ENCODE measurements around the gene QPCTL.
A peak's percentile ranks its signal among the peaks of the same experiment; 100 is the strongest.

The QPCTL gene

DNA sequence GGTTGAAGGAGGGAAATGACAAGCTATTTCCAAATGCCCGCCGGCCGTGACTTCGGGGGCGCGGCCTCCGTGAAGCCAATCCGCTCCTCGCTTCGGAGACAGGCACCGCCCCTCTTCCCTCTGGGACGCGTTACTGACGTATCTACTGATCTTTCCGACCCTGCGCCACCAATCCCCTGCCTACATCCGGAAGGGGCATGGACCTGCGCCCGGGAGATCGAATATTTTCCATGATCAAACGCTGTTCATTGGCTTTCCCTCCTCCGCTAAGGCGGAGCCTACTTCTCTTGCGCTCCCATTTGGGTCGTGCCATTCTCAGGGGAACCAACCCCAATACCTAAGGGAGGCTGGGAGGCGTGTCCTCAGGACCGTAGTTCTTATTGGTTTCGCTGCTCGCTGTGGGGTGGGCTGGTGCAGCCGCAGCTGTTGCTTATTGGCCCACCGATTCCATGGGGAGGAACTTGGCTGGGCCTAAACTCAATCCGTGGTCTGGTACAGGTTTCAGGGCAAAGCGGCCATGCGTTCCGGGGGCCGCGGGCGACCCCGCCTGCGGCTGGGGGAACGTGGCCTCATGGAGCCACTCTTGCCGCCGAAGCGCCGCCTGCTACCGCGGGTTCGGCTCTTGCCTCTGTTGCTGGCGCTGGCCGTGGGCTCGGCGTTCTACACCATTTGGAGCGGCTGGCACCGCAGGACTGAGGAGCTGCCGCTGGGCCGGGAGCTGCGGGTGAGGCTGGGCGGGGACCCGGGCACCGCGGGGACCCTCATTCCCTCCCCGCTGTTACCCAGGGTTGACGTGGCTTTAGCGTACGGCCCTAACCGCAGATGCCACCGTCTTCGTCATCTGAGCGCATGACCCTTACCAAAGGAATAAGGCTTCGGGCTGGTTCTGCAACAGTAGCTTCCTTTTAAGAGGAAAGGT, at the start of gene QPCTL:
Gene QPCTL (plus strand): TSS at position 480 of the 919 bp plus-strand sequence. CDS start 38 bp downstream, at position 518.
- ChIA-PET CTCF (interaction anchor here (0.6 to 14.1 kb wide), 31 partner anchors 10 to 290 kb away, joined by 3 to 198 read pairs (median 5); partner anchors contain the start of genes DMWD, FBXO46, GIPR and OPA3), POLR2A (interaction anchor here (0.7 to 2.7 kb wide), 8 partner anchors 12 to 177 kb away, joined by 3 to 15 read pairs (median 4); partner anchors contain the start of genes FBXO46 and SIX5)
- no peak for TF ChIP-seq CTCF (IDR thresholded peaks at IDR 0.05; ENCODE audit: insufficient read depth, low read length, missing control alignments)
- peak within 1 kb of the TSS; percentile 95 for H3K4me3 ChIP-seq (ENCODE audit: low read depth, low read length)
- DNase-seq (ENCODE audit: low read depth, low spot score), result peak; percentile 99

DNA sequence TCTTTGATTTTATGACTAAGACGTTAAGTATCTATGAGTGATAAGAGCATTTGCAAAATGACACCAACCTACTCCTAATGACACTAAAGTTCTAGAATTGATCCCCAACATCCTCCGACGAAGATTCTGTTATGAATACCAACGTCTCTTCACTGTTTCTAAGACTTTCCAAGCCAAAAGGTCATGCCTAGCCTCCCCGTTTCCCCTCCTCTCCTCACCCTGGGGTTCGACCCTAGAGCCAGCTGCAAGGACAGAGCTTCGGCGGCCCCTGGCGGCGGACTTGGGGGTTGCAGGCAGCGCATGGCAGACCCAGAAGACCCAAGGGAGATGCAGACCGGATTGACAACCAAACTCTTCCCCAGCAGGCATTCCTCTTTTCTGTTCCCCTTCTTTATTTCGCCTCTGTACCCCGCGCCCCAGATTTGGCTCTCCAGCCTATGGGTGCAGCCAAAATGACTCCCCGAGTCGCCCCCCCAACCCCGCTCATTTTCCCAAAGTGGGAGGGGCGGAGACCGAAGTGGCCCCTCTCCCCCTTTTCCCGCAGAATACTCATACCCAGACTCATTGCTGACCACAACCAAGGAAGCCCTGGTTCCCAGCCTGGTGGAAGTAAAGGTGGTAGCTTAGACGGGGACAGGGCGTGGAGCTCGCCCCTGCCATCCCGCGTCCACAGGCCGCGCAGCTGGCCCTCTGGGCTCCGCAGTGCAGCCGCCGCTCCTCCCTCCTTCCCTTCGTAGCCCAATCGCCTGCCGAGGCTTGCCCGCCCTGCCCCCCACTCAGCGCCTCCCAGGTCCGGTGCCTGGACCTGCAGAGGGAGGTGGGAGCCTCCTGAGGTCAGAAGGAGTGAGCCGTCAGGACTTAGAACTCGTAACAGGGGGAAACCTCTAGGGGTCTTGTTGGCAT, 49.2 kb upstream of the QPCTL start:
- DNase-seq (ENCODE audit: low read depth, low spot score), result no peak
- ChIA-PET CTCF (interaction anchor here (0.6 to 6.7 kb wide), 38 partner anchors 12 to 228 kb away, joined by 3 to 86 read pairs (median 7); partner anchors contain the start of genes OPA3, PPM1N, QPCTL and SNRPD2), POLR2A (no interaction called here)
- TF ChIP-seq CTCF (IDR thresholded peaks at IDR 0.05; ENCODE audit: insufficient read depth, low read length, missing control alignments), result peak; percentile 99
- peak overlapping the region; percentile 25; the same call in 1 of the 2 replicates for H3K4me3 ChIP-seq (ENCODE audit: low read depth, low read length)

DNA sequence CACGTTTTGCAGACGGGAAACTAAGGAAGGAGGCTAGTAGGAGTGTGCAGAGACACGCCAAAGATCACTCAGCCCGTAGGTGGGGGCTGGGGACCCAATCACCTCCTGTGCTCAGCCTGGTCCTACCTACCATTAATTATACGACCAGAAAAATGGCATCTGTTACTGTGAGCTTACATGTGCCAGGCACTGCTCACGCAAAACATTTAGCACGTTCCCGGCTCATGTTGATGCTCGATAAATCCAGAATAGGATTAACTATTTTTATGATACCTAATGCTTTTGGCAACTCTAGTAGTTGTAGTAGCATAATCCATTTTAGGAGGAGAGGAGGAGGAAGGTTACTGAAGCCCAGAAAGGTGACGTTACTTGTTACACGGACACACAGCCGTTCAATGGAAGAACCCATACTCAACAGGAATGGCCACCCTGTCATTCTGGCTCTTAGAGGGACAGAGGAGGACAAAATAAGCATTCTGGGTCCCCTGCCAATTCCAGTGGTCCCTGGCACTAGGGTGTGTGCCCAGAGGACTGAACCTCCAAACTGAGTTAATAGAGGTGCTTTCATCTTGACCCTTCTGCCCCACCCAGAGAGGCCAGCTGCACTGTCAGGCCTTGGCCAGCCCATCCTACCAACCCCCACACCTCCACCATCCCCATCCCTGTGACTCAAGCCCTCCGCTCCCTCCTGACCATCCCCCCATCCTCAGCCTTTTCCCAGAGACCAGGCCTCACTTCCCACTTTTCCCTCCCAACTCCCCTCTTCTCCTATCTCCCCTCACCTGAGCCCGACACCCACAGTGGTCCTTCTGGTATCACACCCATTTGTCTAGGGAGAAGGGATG, 48.3 kb upstream of the QPCTL start:
- no peak for DNase-seq (ENCODE audit: low read depth, low spot score)
- CTCF ChIA-PET, result interaction anchor here (0.6 to 6.7 kb wide), 18 partner anchors 12 to 229 kb away, joined by 3 to 86 read pairs (median 11); partner anchors contain the start of genes RTN2 and SNRPD2
- POLR2A ChIA-PET, result no interaction called here
- no peak for TF ChIP-seq CTCF (IDR thresholded peaks at IDR 0.05; ENCODE audit: insufficient read depth, low read length, missing control alignments)
- H3K4me3 ChIP-seq (ENCODE audit: low read depth, low read length), result no peak overlapping the region

DNA sequence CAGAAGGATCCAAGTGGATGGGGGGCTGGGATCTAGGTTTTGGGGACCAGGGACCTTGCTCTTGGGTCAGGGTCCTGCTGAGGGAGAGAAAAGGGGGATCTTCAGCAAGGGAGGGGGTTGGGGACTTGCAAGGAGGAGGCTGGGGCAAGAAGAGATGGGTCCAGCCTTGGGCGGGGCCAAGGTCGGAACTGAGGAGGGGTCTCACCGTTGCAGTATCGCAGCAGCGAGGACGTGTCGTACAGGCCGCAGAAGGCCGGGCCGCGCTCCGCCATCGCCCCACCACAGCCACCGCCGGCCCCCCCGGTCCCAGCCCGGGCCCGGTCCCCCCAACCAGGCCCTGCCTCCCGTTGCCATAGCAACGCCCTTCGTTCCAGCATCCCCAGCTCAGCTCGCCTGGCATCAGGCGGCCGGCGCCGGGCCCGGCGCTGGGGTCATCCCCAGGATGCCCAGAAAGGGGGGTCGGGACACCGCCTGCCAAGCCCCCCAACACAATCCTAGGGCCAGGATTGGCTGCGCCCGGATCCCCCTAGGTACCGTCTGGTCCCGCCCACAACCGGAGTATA, 47.3 kb upstream of the QPCTL start:
- no peak for DNase-seq (ENCODE audit: low read depth, low spot score)
- peak overlapping the region; percentile 63 for H3K4me3 ChIP-seq (ENCODE audit: low read depth, low read length)
- POLR2A ChIA-PET, result interaction anchor here (1.0 kb wide), 2 partner anchors 38 to 61 kb away, joined by 4 to 5 read pairs; no protein-coding TSS in a partner anchor
- CTCF ChIA-PET, result interaction anchor here (0.7 to 6.3 kb wide), 14 partner anchors 14 to 205 kb away, joined by 3 to 67 read pairs (median 4); partner anchors contain the start of gene QPCTL
- no peak for TF ChIP-seq CTCF (IDR thresholded peaks at IDR 0.05; ENCODE audit: insufficient read depth, low read length, missing control alignments)

DNA sequence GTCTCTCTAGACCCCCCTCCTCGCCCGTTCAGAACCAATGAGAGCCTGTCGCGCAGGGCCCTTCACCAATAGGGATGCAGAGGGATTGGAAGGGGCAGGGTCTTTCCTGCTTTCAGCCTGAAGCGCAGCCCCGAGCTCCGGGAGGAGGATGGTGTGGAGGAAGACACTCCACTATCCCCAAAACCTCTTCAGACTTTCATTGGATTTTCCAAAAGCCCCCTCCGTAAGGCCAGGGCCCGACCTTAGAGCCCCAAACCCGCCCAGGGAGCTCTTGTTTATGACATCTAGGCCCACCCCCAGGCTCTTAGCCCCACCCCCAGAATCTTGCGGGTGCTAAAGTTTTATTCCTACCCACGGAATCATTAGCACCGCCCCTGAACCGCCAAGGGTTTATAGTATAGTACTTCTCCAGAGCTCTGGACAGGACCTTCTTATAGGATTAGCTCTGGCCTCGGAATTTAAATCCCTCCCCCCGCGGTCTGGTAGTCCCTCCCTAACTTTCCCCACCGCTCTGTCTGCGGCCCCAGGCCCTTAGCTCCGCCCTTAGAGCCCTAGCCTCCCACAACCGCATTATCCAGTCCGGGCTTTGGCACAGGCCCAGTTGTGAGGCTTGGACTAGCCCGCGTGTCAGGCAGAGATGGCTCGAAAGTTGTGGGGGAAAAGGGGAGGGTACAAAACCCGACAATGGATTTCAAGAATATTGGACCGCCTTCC, 46.7 kb upstream of the QPCTL start:
- DNase-seq (ENCODE audit: low read depth, low spot score), result no peak
- CTCF ChIA-PET, result interaction anchor here (0.7 to 6.3 kb wide), 17 partner anchors 15 to 206 kb away, joined by 3 to 67 read pairs (median 3); partner anchors contain the start of gene QPCTL
- POLR2A ChIA-PET, result interaction anchor here (1.0 kb wide), 2 partner anchors 39 to 62 kb away, joined by 4 to 5 read pairs; no protein-coding TSS in a partner anchor
- peak overlapping the region; percentile 63 for H3K4me3 ChIP-seq (ENCODE audit: low read depth, low read length)
- TF ChIP-seq CTCF (IDR thresholded peaks at IDR 0.05; ENCODE audit: insufficient read depth, low read length, missing control alignments), result no peak
